BE2C (cell line): Measurements from ENCODE around the gene TRPM2.

Experiments used
- DNase-seq: peaks from one replicate; pipeline ENCODE4 v3.0.0-alpha.2; 2020
- H3K27me3 ChIP-seq: fragments of 250-450 bp; sonication (Bioruptor Pico); 2 replicates; pipeline ENCODE4 v1.5.1; 2020; ENCODE audit warnings: mild to moderate bottlenecking
- H3K36me3 ChIP-seq: fragments of 250-450 bp; sonication (Bioruptor Pico); 2 replicates; pipeline ENCODE4 v1.5.1; 2020; ENCODE audit warnings: mild to moderate bottlenecking
- H3K4me1 ChIP-seq: fragments of 250-450 bp; sonication (Bioruptor Pico); 2 replicates; pipeline ENCODE4 v1.5.1; 2020
- H3K4me3 ChIP-seq: 2 replicates; pipeline ENCODE4 v1.5.1; 2011; ENCODE audit warnings: low read depth, low read length
- H3K9me3 ChIP-seq: fragments of 250-450 bp; sonication (Bioruptor Pico); 2 replicates; pipeline ENCODE4 v1.5.1; 2020
- CTCF ChIP-seq: IDR thresholded peaks from 2 replicates; pipeline ENCODE4 v1.5.1; 2012; ENCODE audit warnings: mild to moderate bottlenecking, low read depth, low read length

Gene TRPM2

GRCh38 chr21:44319407-44320065, 33.9 kb upstream of the TRPM2 start:
- no peak for TF ChIP-seq CTCF
- Histone ChIP-seq H3K36me3 (no peaks in the 10 kb centered on the region), H3K4me3 (no peak overlapping the region)

GRCh38 chr21:44320847-44321246, 32.6 kb upstream of the TRPM2 start:
- no peak for TF ChIP-seq CTCF
- no peak for DNase-seq
- Histone ChIP-seq H3K9me3 (no peaks in the 10 kb centered on the region), H3K4me1 (no peaks in the 10 kb centered on the region), H3K36me3 (no peaks in the 10 kb centered on the region), H3K27me3 (no peaks in the 10 kb centered on the region), H3K4me3 (no peak overlapping the region)

More at GRCh38 chr21:44319407-44320065, 33.9 kb upstream of the TRPM2 start:
- DNase-seq, result no peak
- Histone ChIP-seq H3K4me1 (no peaks in the 10 kb centered on the region), H3K9me3 (no peaks in the 10 kb centered on the region), H3K27me3 (no peaks in the 10 kb centered on the region)

GRCh38 chr21:44321846-44322450, 31.5 kb upstream of the TRPM2 start:
- no peaks in the 10 kb centered on the region for H3K9me3 ChIP-seq
- H3K4me1 ChIP-seq, result peaks cover 2% of the 10 kb centered on the region
- no peak for TF ChIP-seq CTCF
- no peak overlapping the region for H3K4me3 ChIP-seq
- H3K27me3 ChIP-seq, result no peaks in the 10 kb centered on the region
- no peak for DNase-seq
- H3K36me3 ChIP-seq, result peaks cover 4% of the 10 kb centered on the region; the same call in 1 of the 2 replicates

GRCh38 chr21:44322621-44323325, 30.6 kb upstream of the TRPM2 start:
- H3K36me3 ChIP-seq, result peaks cover 4% of the 10 kb centered on the region; the same call in 1 of the 2 replicates

GRCh38 chr21:44323591-44323990, 29.8 kb upstream of the TRPM2 start:
- peaks cover 10% of the 10 kb centered on the region for H3K4me1 ChIP-seq
- H3K4me3 ChIP-seq, result no peak overlapping the region
- H3K9me3 ChIP-seq, result no peaks in the 10 kb centered on the region
- DNase-seq, result no peak
- peaks cover 4% of the 10 kb centered on the region; the same call in 1 of the 2 replicates for H3K36me3 ChIP-seq
- no peak for TF ChIP-seq CTCF
- H3K27me3 ChIP-seq, result no peaks in the 10 kb centered on the region

More at GRCh38 chr21:44322621-44323325, 30.6 kb upstream of the TRPM2 start:
- Histone ChIP-seq H3K4me3 (no peak overlapping the region), H3K9me3 (no peaks in the 10 kb centered on the region), H3K4me1 (peaks cover 5% of the 10 kb centered on the region), H3K27me3 (no peaks in the 10 kb centered on the region)
- DNase-seq, result no peak
- no peak for TF ChIP-seq CTCF
